HG02943 (cell line): ENCODE results near the gene MX2.
"Not testable (repeated sequence)": the region's sequence is repeated elsewhere in the genome, so short reads cannot be mapped to it uniquely, and the experiment has no call there.

Experiments used
- ATAC-seq: cut with Tn5 transposase; IDR thresholded peaks from one replicate; pipeline ENCODE4 v1.9.1; 2021; ENCODE audit warnings: mild to moderate bottlenecking, low read depth, moderate library complexity; ENCODE audit not compliant: unreplicated experiment

MX2 gene

DNA sequence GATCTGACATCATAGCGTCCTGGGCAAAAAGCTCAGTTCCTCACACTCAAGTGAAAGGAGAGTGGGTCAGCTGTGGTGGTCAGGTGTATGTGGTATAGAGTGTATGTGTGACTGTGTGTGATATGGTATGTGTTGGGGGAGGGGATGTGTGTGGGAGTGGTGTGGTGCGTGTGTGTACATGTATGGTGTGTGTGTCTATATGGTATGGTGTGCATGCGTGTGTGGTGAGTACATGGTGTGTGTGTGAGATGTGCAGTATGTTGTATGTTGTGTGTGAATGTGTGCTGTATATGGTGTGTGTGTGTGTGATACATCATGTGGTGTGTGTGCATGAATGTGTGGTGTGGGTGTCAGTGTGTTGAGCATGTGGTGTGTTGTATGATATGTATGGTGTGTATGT, 24.3 kb upstream of the MX2 start:
- no peak for ATAC-seq

DNA sequence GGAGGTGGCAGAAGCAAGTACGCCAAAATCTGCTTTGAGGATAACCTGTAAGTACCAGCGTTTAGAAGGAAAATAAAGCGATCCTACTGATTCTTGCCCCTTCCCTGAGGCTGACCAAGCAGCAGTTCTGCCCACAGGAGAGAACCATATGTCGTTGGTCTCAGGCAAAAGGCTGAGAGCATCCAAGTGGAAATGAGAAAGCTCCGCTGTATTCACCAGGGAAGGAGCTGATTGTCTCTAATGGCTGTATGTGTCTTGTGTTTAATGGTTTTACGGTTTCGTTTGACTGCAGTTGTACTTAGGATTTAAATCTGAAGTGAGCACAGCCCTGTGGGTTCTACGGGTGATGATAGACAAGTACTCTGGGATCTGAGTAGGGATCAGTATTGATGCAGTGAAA, 23.4 kb upstream of the MX2 start:
- ATAC-seq, result no peak

DNA sequence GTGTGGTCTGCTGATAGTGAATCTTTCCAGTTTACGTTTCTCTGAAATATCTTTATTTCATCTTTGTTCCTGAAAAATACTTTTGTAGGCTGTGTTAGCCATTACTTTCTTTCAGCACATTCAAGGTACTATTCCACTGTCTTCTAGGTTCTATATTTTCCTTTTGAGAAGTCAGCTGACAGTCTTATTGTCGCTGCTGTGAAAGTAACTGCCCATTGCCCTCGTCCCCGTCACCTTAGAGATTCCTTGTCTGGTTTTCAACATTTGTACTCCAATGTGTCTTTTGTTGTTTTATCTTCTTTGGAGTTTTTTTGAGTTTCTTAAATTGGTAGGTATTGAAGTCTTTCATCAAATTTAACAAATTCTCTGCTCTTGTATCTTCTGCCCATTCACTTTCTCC, 19.8 kb upstream of the MX2 start:
- no peak for ATAC-seq

DNA sequence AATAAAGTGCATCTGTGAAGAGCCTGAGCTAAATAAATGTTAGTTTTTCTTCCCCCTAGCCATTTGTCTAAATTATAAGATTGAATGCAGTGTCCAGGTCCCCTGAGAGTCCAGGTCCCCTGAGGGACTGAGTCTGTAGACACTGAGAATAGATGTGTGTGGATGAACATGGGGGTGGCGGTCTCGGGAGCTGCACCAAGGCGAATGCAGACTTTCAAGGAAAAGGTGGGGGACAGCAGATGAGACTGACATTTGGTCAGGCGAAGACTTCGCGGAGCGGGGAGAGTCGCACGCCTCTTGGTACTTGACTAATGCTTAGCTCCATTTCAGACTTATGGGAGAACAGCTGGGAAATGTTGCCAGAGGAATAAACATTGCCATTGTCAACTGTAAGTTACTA, 17.7 kb upstream of the MX2 start:
- ATAC-seq, result no peak

GRCh38 chr21:41345356-41345755, 16.5 kb upstream of the MX2 start:
- ATAC-seq, result no peak

DNA sequence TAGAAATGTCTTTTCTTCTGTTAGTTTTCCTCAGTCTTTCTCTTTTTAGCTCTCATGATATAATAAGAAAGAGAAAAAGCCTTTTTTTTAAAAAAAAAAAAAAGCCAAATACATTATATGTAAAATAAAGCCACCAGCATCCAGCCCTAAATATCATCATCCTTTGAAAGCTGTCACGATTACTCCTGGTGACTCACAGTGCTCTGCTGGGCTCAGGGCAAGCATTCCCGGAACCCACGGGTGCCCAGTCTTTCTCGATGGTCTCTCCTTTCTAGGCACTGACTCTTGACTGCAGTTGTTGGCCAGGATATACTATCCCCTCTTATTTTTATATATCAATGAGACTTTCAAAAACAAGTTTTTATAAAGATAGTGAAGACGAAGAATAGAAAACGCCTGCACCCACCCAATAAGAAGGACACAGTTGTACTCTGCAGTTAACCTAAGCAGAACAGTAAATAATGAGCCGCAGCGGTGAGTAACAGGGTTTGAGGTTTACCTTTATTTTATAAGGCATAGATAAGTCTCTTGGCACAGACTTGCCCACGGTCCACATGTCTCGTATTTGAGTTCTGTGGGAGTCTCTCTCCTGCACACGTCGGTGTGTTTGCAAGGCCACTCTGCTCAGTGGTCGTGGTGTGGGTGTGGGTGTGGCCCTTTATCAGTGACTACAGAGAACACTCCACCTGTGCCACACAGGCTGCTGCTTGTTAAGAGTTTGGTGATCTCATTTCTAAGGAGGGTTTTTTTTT, 15.7 kb upstream of the MX2 start:
- no peak for ATAC-seq

DNA sequence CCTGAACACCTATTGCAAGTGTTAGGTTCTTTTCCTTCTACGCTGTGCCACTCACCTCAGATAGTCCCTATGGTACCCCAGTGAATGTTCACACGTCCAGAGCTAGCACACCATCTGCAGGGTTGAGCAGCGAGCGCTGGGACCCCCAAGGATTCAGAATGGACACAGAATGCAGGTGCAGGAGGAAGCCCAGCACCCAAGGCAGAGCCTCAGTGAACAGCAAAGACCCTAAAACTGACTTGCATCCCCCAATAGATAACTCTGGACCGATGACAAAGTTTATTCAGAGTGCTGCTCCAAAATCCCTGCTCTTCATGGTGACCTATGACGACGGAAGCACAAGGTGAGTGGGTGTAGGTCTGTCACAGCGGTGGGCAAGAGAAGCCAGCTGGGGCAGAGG, 15.1 kb upstream of the MX2 start:
- no peak for ATAC-seq

- ATAC-seq, result no peak
These were observed 13.4 kb upstream of the MX2 start for GRCh38 chr21:41348434-41348833.

DNA sequence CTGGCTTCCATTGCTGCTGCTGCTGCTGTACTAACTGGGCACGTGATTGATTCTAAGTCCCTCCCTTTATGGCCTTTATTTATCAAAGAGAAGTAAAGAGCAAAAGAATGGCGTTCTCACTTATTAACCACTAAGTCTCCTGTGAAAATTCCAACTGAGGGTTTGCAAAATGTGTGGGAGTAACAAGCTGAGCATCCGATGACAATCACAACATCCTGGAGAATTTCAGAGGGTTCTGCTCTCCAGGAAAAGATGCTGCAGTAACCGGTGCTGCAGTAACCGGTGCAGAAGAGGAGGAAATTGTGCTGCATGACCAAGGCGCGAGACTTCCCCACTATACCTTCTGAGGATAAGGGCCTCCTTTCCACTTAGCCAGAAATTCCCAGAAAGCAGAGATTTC, 12.7 kb upstream of the MX2 start:
- no peak for ATAC-seq

- no peak for ATAC-seq
These were observed 12.0 kb upstream of the MX2 start for GRCh38 chr21:41349619-41350390.

DNA sequence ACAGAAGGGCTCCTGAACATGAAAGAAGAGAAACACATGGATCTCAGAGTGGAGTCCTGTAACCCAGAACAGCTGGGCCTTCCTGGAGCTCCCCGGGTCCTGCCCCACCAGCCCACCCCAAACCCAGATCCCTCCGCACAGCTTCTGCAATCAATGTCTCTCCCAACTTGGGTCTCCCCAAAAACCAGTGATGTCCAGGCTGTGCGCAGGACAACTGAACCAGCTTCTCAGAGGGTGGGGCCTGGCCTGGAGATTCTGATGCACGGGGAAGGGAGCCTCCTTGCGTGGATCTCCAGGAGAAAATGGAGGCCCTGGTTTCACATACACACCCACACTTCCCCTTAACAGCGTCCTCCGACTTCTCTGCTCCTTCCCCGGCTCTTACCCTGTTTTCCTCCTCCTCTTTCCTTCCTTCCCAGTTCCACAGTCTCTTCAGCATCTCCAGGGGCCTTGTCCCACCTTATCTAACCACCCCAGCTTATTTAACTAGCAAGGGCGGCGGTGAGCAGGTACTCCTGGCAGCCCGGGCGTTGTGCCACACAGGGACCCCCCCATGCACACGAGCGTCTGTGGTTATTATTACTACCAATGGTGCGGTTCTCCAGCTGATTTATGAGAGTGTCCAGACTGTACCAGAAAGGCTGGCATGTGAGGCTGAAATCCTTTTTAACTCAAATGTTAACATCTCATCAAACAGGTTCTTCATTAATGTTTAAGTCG, 11.2 kb upstream of the MX2 start:
- no peak for ATAC-seq

GRCh38 chr21:41357546-41357945, 4.3 kb upstream of the MX2 start:
- ATAC-seq, result no peak

- ATAC-seq, result no peak
These were observed 3.3 kb upstream of the MX2 start for GRCh38 chr21:41358193-41359166.

GRCh38 chr21:41359286-41359685, 2.5 kb upstream of the MX2 start:
- no peak for ATAC-seq

DNA sequence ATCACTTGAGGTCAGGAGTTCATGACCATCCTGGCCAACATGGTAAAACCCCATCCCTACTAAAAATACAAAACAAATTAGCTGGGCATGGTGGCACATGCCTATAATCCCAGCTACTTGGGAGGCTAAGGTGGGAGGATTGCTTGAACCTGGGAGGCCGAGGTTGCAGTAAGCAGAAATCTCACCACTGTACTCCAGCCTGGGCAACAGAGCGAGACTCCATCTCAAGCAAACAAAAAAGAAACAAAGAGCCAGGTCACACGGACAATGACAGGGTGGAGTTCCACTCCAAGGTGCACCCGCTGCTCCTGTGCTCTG, 2.1 kb upstream of the MX2 start:
- ATAC-seq, result not testable (repeated sequence)

- no peak for ATAC-seq
These were observed 1.6 kb upstream of the MX2 start for GRCh38 chr21:41360072-41360821.

- ATAC-seq, result peak; percentile 30
These were observed 608 bp upstream of the MX2 start for GRCh38 chr21:41361053-41361785.

DNA sequence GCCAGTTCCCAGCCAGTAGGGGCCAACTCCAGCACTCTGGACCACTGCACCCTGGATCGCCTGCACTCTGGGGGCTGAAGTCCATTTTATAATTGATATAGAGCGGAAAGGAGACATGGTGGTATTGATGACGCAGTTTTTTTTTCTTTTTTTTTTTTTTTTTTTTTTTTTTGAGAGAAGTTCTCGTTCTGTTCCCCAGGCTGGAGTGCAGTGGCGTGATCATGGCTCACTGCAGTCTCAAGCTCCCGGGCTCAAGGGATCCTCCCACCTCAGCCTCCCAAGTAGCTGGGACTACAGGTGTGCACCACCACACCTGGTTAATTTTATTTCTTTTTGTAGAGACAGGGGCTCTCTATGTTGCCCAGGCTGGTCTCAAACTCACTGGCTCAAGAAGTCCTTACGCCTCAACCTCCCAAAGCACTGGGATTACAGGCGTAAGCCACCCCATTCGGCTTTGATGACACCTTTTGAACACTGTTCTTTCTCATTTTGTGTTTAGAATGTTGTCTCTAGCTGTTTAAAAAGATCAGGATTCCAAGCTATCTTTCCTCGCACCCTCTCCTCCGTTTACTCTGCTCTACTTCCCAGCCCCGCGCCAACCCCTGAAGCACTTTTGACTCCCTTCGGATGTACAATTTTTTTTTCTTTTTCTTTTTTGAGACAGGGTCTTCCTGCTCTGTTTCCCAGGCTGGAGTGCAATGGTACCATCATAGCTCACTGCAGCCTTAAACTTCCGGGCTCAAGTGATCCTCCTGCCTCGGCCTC, 960 bp downstream of the MX2 start:
- ATAC-seq, result no peak
